ENCODE data around the gene CREB1.

CREB1 gene

GRCh38 chr2:207543272-207543671 lies 13.5 kb downstream of the CREB1 start:
- DNase-seq = no peak

GRCh38 chr2:207546822-207547221 lies 17.1 kb downstream of the CREB1 start:
- no peak for DNase-seq

GRCh38 chr2:207549145-207549544 lies 19.4 kb downstream of the CREB1 start:
- no peak for DNase-seq

GRCh38 chr2:207558079-207558491 lies 28.3 kb downstream of the CREB1 start:
- DNase-seq = no peak

- no peak for DNase-seq
These were observed 31.8 kb downstream of the CREB1 start for GRCh38 chr2:207561386-207562080.

GRCh38 chr2:207565736-207566500 lies 36.2 kb downstream of the CREB1 start:
- no peak for DNase-seq

- no peak for DNase-seq
These were observed 37.9 kb downstream of the CREB1 start for GRCh38 chr2:207567671-207568070.

GRCh38 chr2:207571370-207571769 lies 41.6 kb downstream of the CREB1 start:
- no peak for DNase-seq

- no peak for DNase-seq
These were observed 55.2 kb downstream of the CREB1 start for GRCh38 chr2:207584952-207585351.

- DNase-seq = no peak
These were observed 57.5 kb downstream of the CREB1 start for GRCh38 chr2:207587305-207587704.

GRCh38 chr2:207589143-207589542 lies 59.4 kb downstream of the CREB1 start:
- DNase-seq = no peak

GRCh38 chr2:207593277-207593676 lies 63.5 kb downstream of the CREB1 start:
- DNase-seq = no peak

GRCh38 chr2:207594264-207594663 lies 64.5 kb downstream of the CREB1 start:
- DNase-seq = peak in 1 of 5 donors; percentile 23

GRCh38 chr2:207594731-207595130 lies 65.0 kb downstream of the CREB1 start:
- no peak for DNase-seq

- DNase-seq = no peak
These were observed 69.9 kb downstream of the CREB1 start for GRCh38 chr2:207599636-207600035.

- no peak for DNase-seq
These were observed 70.5 kb downstream of the CREB1 start for GRCh38 chr2:207600231-207600630.

- DNase-seq = no peak
These were observed 72.0 kb downstream of the CREB1 start for GRCh38 chr2:207601774-207602173.

- DNase-seq = no peak
These were observed 73.7 kb downstream of the CREB1 start for GRCh38 chr2:207603486-207603885.

- DNase-seq = no peak
These were observed 76.6 kb downstream of the CREB1 start for GRCh38 chr2:207606399-207606798.

GRCh38 chr2:207606829-207607228 lies 77.1 kb downstream of the CREB1 start:
- DNase-seq = no peak

GRCh38 chr2:207612714-207613113 lies 83.0 kb downstream of the CREB1 start:
- DNase-seq = no peak

GRCh38 chr2:207614824-207615223 lies 85.1 kb downstream of the CREB1 start:
- no peak for DNase-seq

- no peak for DNase-seq
These were observed 86.4 kb downstream of the CREB1 start for GRCh38 chr2:207616185-207616584.

GRCh38 chr2:207617011-207617671 lies 87.4 kb downstream of the CREB1 start:
- no peak for DNase-seq
